Neural cell (in vitro differentiated cells): Measurements from ENCODE around the gene HOXB6. TPM values are rescaled to one million over a fixed set of nuclear protein-coding genes. Genes with fewer than 3 reads are reported as not detected.

Source experiments
- H2AFZ ChIP-seq: fragments of 200-600, 300-800 bp; sonication (generic), shearing (Covaris generic); 2 replicates; pipeline ENCODE4 v1.6.0; 2014; ENCODE audit warnings: low read depth, mild to moderate bottlenecking, antibody characterized with exemption, low read length, moderate library complexity
- H3F3A ChIP-seq: fragments of 200-600 bp; shearing (Covaris generic); 2 replicates; pipeline ENCODE4 v1.6.1; 2016; ENCODE audit warnings: mild to moderate bottlenecking, moderate library complexity, mixed read lengths, antibody characterized with exemption, low read length; ENCODE audit not compliant: insufficient read depth, poor library complexity, severe bottlenecking
- H3K27ac ChIP-seq: fragments of 200-600, 300-800 bp; sonication (generic), shearing (Covaris generic); 2 replicates; pipeline ENCODE4 v1.5.1; 2014; ENCODE audit warnings: mild to moderate bottlenecking, low read length, moderate library complexity
- H3K27me3 ChIP-seq: fragments of 300-800, 200-600 bp; sonication (generic), shearing (Covaris generic); 2 replicates; pipeline ENCODE4 v1.6.0; 2014; ENCODE audit warnings: mild to moderate bottlenecking, low read depth, low read length, moderate library complexity; ENCODE audit not compliant: insufficient read depth
- H3K36me3 ChIP-seq: fragments of 300-800, 200-600 bp; sonication (generic), shearing (Covaris generic); 2 replicates; pipeline ENCODE4 v1.5.1; 2014; ENCODE audit warnings: mild to moderate bottlenecking, antibody characterized with exemption, low read length, moderate library complexity; ENCODE audit not compliant: insufficient read depth
- H3K4me2 ChIP-seq: fragments of 300-800, 200-600 bp; sonication (generic), shearing (Covaris generic); 2 replicates; pipeline ENCODE4 v1.6.0; 2014; ENCODE audit warnings: mild to moderate bottlenecking, low read length
- H3K4me3 ChIP-seq: fragments of 300-800, 200-600 bp; sonication (generic), shearing (Covaris generic); 2 replicates; pipeline ENCODE4 v1.5.1; 2014; ENCODE audit warnings: mild to moderate bottlenecking, low read length, moderate library complexity
- H3K79me2 ChIP-seq: fragments of 200-600 bp; shearing (Covaris generic); replicated peaks from 2 replicates; pipeline ENCODE4 v1.6.0; 2014; ENCODE audit warnings: mild to moderate bottlenecking, low read length, moderate library complexity; ENCODE audit not compliant: insufficient read depth
- H3K9ac ChIP-seq: fragments of 300-800, 200-600 bp; sonication (generic), shearing (Covaris generic); 2 replicates; pipeline ENCODE4 v1.6.1; 2016; ENCODE audit warnings: mild to moderate bottlenecking, low read length, mixed read lengths
- H3K9me2 ChIP-seq: fragments of 200-600 bp; shearing (Covaris generic); 2 replicates; pipeline ENCODE4 v1.6.1; 2016; ENCODE audit warnings: mild to moderate bottlenecking, low read length, mixed read lengths; ENCODE audit not compliant: insufficient read depth
- H3K9me3 ChIP-seq: fragments of 200-600, 300-800 bp; sonication (generic), shearing (Covaris generic); 2 replicates; pipeline ENCODE4 v1.6.1; 2016; ENCODE audit warnings: mild to moderate bottlenecking, mixed run types, low read length, moderate library complexity, mixed read lengths
- H4K20me1 ChIP-seq: fragments of 200-600 bp; shearing (Covaris generic); 2 replicates; pipeline ENCODE4 v1.6.1; 2016; ENCODE audit warnings: mild to moderate bottlenecking, mixed run types; ENCODE audit not compliant: insufficient read depth
- EP300 ChIP-seq: fragments of 450-650 bp; conservative IDR thresholded peaks from 2 replicates; pipeline ENCODE4 v1.6.1; 2014; ENCODE audit warnings: antibody characterized with exemption, mild to moderate bottlenecking, moderate library complexity; ENCODE audit not compliant: poor library complexity, severe bottlenecking
- EZH2 ChIP-seq: fragments of 200-600, 300-800 bp; shearing (Covaris generic), sonication (generic); IDR thresholded peaks from 2 replicates; pipeline ENCODE4 v1.6.1; 2014; ENCODE audit warnings: antibody characterized with exemption, low read length, borderline replicate concordance, mild to moderate bottlenecking; ENCODE audit not compliant: insufficient read depth, poor library complexity, severe bottlenecking
- MXI1 ChIP-seq: fragments of 450-650 bp; conservative IDR thresholded peaks from 2 replicates; pipeline ENCODE4 v1.6.1; 2014; ENCODE audit warnings: antibody characterized with exemption, mild to moderate bottlenecking; ENCODE audit not compliant: poor library complexity, severe bottlenecking
- POLR2AphosphoS5 ChIP-seq: IDR thresholded peaks from 2 replicates; pipeline ENCODE4 v1.6.1; 2012
- RAD21 ChIP-seq: fragments of 450-650 bp; conservative IDR thresholded peaks from 2 replicates; pipeline ENCODE4 v1.6.1; 2014; ENCODE audit warnings: antibody characterized with exemption, mild to moderate bottlenecking, moderate library complexity
- REST ChIP-seq: IDR thresholded peaks from 2 replicates; pipeline ENCODE4 v1.6.1; 2012; ENCODE audit warnings: borderline replicate concordance
- SMC3 ChIP-seq: fragments of 450-650 bp; conservative IDR thresholded peaks from 2 replicates; pipeline ENCODE4 v1.6.1; 2014; ENCODE audit warnings: antibody characterized with exemption, mild to moderate bottlenecking, moderate library complexity; ENCODE audit not compliant: poor library complexity
- TAF1 ChIP-seq: IDR thresholded peaks from 2 replicates; pipeline ENCODE4 v1.6.1; 2012; ENCODE audit warnings: low read depth
- polyA plus RNA-seq: library from polyadenylated mRNA; depleted of rRNA; stranded (reverse); fragments of >200 nt; gene quantifications from 2 replicates; pipeline ENCODE4 v1.2.3, GENCODE V29; 2014
- TF ChIP-seq, protein P1 (sequence below): fragments of 450-650 bp; IDR thresholded peaks from 2 replicates; pipeline ENCODE4 v1.5.1; 2014; ENCODE audit warnings: antibody characterized with exemption, mild to moderate bottlenecking, moderate library complexity; ENCODE audit not compliant: poor library complexity, severe bottlenecking

The HOXB6 gene
- polyA plus RNA-seq, 1 donor from 2014 or later, result not detected

DNA sequence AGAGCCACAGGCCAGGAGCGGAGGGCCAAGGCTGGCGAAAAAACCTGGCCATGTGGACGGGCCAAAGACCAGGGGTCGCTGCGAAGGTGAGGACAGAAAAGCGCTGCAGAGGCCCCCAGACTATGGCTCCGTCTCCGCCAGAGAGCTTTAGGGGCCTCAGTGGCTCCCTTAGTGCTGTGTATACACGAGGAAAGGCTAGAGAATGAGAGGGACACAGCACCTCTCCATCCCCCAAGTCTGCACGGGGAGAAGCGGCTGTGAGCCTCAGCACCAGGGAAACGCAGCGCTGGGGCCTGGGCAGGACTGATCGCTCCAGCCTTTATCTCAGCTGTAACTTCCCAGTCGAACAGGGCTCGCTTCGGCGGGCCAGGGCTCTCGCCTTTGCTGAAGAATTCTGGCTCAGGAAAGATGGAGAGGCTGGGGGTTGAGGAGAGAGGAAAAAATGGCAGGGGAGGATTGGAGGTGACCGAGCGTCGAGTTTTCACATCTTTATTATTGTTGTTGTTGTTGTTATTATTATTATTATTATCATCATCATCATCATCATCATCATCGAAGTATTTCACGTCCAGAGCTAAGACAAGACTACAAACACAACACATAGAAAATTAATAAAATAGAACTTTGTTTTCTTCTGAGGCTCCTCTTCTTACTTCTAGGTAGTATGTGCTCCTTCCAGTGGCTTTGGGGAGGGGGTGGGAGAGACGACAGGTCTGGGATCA lies 9.3 kb downstream of the HOXB6 start:
- Histone ChIP-seq H3K27me3 (peaks cover 100% of the 10 kb centered on the region), H4K20me1 (no peaks in the 10 kb centered on the region), H3K36me3 (no peaks in the 10 kb centered on the region), H2AFZ (no peak overlapping the region), H3K9me3 (peaks cover 3% of the 10 kb centered on the region), H3K9me2 (no peaks in the 10 kb centered on the region), H3K9ac (no peak overlapping the region), H3K4me3 (no peak overlapping the region), H3K27ac (no peak overlapping the region), H3K4me2 (no peak overlapping the region), H3F3A (no peaks in the 10 kb centered on the region), H3K79me2 (no peaks in the 10 kb centered on the region)
- TF ChIP-seq EZH2, result no peak
- no peak for TF ChIP-seq EP300
- no peak for TF ChIP-seq REST
- TF ChIP-seq RAD21, result no peak
- TF ChIP-seq, protein P1, sequence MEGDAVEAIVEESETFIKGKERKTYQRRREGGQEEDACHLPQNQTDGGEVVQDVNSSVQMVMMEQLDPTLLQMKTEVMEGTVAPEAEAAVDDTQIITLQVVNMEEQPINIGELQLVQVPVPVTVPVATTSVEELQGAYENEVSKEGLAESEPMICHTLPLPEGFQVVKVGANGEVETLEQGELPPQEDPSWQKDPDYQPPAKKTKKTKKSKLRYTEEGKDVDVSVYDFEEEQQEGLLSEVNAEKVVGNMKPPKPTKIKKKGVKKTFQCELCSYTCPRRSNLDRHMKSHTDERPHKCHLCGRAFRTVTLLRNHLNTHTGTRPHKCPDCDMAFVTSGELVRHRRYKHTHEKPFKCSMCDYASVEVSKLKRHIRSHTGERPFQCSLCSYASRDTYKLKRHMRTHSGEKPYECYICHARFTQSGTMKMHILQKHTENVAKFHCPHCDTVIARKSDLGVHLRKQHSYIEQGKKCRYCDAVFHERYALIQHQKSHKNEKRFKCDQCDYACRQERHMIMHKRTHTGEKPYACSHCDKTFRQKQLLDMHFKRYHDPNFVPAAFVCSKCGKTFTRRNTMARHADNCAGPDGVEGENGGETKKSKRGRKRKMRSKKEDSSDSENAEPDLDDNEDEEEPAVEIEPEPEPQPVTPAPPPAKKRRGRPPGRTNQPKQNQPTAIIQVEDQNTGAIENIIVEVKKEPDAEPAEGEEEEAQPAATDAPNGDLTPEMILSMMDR, result no peak
- no peak for TF ChIP-seq TAF1
- TF ChIP-seq SMC3, result no peak
- no peak for TF ChIP-seq POLR2AphosphoS5
- no peak for TF ChIP-seq MXI1

- no peak for TF ChIP-seq POLR2AphosphoS5
- TF ChIP-seq, protein P1, result no peak
- no peak for TF ChIP-seq MXI1
- TF ChIP-seq SMC3, result no peak
- TF ChIP-seq EZH2, result no peak
- no peak for TF ChIP-seq RAD21
- no peak for TF ChIP-seq TAF1
- no peak overlapping the region for H3K4me2 ChIP-seq
- H3F3A ChIP-seq, result no peaks in the 10 kb centered on the region
- H4K20me1 ChIP-seq, result no peaks in the 10 kb centered on the region
- peaks cover 3% of the 10 kb centered on the region for H3K9me3 ChIP-seq
- no peaks in the 10 kb centered on the region for H3K9me2 ChIP-seq
- H3K79me2 ChIP-seq, result no peaks in the 10 kb centered on the region
- no peaks in the 10 kb centered on the region for H3K36me3 ChIP-seq
- H3K27ac ChIP-seq, result no peak overlapping the region
- no peak overlapping the region for H3K9ac ChIP-seq
- H3K4me3 ChIP-seq, result no peak overlapping the region
- H3K27me3 ChIP-seq, result peaks cover 100% of the 10 kb centered on the region
- H2AFZ ChIP-seq, result no peak overlapping the region
These were observed 10.1 kb downstream of the HOXB6 start for GRCh38 chr17:48594538-48595277.
